Activated naive CD4-positive, alpha-beta T cell treated with anti-CD3 and anti-CD28 coated beads for 36 hours (primary cell): Measurements from ENCODE around the gene NGEF. TPM values are rescaled to one million over a fixed set of nuclear protein-coding genes. Genes with fewer than 3 reads are reported as not detected.

Source experiments
- CTCF ChIA-PET: fragments of 350-600 bp; sonication (Branson Sonifier 250); formaldehyde crosslinking; loops from one replicate; lab custom pipeline; 2021; ENCODE audit warnings: antibody characterized with exemption; lab: Charles Lee
- DNase-seq: peaks from one replicate; pipeline ENCODE4 v3.0.0-alpha.2; 2020
- H3K27ac Mint-ChIP-seq: one replicate; pipeline ENCODE4 v1.8.0; 2021; ENCODE audit warnings: mild to moderate bottlenecking, mixed read lengths
- H3K27me3 Mint-ChIP-seq: one replicate; pipeline ENCODE4 v1.8.0; 2021; ENCODE audit warnings: low read depth, mixed read lengths
- H3K36me3 Mint-ChIP-seq: one replicate; pipeline ENCODE4 v1.8.0; 2021; ENCODE audit warnings: low read depth, mixed read lengths
- H3K4me1 Mint-ChIP-seq: one replicate; pipeline ENCODE4 v1.8.0; 2021; ENCODE audit warnings: low read depth, mixed read lengths
- H3K4me3 Mint-ChIP-seq: one replicate; pipeline ENCODE4 v1.8.0; 2021; ENCODE audit warnings: mild to moderate bottlenecking, moderate library complexity, mixed read lengths
- H3K9me3 Mint-ChIP-seq: one replicate; pipeline ENCODE4 v1.8.0; 2021; ENCODE audit warnings: mixed read lengths
- intact Hi-C: fragments of 100-400 bp; cut with micrococcal nuclease; formaldehyde crosslinking; loops from one replicate; pipeline ENCODE4 v1.15.1; 2023
- total RNA-seq, 2 experiments: library from RNA; stranded (reverse); gene quantifications; one replicate each; pipeline ENCODE4 v1.2.3, GENCODE V29; 2021

Gene NGEF
- total RNA-seq, 2 experiments from 2014 or later = 0.12 TPM; not detected in 1

DNA sequence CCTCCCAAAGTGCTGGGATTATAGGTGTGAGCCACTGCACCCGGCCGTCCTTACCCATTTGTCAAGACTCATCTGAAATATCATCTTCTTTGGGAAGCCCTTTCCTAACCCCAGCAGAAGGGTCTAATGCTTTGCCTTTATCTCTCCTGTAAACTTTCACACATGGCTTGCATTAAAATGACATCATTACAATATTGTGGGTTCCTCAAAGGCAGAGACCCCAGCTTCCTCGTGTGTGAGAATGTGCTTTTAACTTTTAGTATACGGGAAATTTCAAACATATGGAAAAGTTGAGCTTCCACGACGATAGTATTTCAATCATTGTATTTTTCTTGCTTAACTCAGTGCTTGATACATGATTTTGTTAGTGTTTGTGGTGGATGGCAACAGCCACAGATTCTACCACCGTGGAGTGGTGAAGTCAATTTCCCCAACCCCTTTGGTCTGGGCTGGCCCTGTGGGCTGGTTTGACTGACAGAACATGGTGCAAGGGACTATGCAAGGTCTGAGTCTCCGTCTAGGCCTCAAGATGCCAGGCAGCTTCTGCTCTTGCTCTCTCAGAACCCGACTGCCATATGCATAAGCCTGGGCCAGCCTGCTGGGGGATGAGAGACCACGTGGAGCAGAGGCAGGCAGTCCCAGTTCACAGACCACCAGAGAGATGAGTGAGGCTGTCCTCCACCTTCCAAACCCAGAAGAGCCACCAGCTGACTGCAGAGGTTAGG is 39.9 kb downstream of the NGEF start:
- no peak for DNase-seq
- CTCF ChIA-PET = no interaction called here
- Mint-ChIP-seq H3K36me3 (no peaks in the 10 kb centered on the region), H3K4me3 (no peak overlapping the region), H3K27ac (no peak overlapping the region), H3K9me3 (no peaks in the 10 kb centered on the region), H3K27me3 (no peaks in the 10 kb centered on the region), H3K4me1 (no peaks in the 10 kb centered on the region)
- intact Hi-C loops = no loop called here

- Mint-ChIP-seq H3K36me3 (no peaks in the 10 kb centered on the region), H3K4me1 (no peaks in the 10 kb centered on the region), H3K4me3 (no peak overlapping the region), H3K9me3 (no peaks in the 10 kb centered on the region), H3K27me3 (no peaks in the 10 kb centered on the region), H3K27ac (no peak overlapping the region)
- CTCF ChIA-PET = no interaction called here
- DNase-seq = no peak
- intact Hi-C loops = no loop called here
Measured at GRCh38 chr2:232971744-232972143, 41.3 kb downstream of the NGEF start.

DNA sequence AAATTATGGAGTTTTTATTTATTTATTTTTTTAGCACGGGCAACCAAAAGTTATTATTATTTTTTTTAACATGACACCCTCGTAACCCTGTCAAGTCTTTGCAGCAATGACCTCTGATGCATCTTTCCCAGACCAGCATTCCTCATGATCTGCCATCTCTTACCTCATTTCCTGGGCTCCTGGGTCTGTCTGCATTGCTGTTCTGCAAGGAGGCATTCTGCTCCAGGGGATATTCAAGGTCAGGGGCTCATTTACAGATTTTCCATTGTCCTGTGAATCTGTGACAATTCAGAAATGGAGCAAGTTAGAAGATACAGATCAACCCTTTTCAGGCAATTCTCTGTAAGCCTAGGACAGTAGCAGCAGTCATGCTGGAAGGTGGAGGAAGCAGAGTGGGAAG is 43.0 kb downstream of the NGEF start:
- no peak for DNase-seq
- Mint-ChIP-seq H3K27me3 (no peaks in the 10 kb centered on the region), H3K27ac (no peak overlapping the region), H3K4me3 (no peak overlapping the region), H3K36me3 (no peaks in the 10 kb centered on the region), H3K9me3 (peaks cover 3% of the 10 kb centered on the region), H3K4me1 (no peaks in the 10 kb centered on the region)
- CTCF ChIA-PET = no interaction called here
- intact Hi-C loops = no loop called here

GRCh38 chr2:232967474-232967873 is 45.6 kb downstream of the NGEF start:
- no peak overlapping the region for H3K27ac Mint-ChIP-seq
- H3K4me1 Mint-ChIP-seq = no peaks in the 10 kb centered on the region
- intact Hi-C loops = no loop called here
- H3K36me3 Mint-ChIP-seq = no peaks in the 10 kb centered on the region
- H3K4me3 Mint-ChIP-seq = no peak overlapping the region
- no peak for DNase-seq
- no peaks in the 10 kb centered on the region for H3K27me3 Mint-ChIP-seq
- peaks cover 3% of the 10 kb centered on the region for H3K9me3 Mint-ChIP-seq
- CTCF ChIA-PET = no interaction called here

DNA sequence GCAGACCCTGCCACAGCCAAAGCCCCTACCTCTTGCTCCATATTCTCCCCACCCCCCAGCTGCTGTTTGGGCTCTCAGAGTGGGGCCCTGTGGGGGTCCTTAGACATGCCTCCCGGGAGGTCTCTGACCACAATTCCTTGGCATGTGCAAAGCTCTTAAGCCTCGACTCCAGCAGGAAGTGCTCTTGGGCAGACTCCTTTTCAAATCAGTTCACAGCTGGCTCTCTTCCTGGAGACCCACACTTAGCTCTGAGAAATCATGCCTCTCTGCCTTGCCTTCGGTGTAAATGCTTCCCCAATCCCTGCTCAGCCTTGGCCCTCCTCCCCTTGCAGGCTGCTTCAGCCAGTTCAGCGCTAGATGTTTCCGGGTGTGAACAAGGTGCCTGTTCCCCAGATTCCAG is 46.9 kb downstream of the NGEF start:
- Mint-ChIP-seq H3K27me3 (no peaks in the 10 kb centered on the region), H3K36me3 (no peaks in the 10 kb centered on the region), H3K27ac (no peak overlapping the region), H3K4me1 (no peaks in the 10 kb centered on the region), H3K4me3 (no peak overlapping the region), H3K9me3 (peaks cover 6% of the 10 kb centered on the region)
- intact Hi-C loops = no loop called here
- no peak for DNase-seq
- CTCF ChIA-PET = no interaction called here

DNA sequence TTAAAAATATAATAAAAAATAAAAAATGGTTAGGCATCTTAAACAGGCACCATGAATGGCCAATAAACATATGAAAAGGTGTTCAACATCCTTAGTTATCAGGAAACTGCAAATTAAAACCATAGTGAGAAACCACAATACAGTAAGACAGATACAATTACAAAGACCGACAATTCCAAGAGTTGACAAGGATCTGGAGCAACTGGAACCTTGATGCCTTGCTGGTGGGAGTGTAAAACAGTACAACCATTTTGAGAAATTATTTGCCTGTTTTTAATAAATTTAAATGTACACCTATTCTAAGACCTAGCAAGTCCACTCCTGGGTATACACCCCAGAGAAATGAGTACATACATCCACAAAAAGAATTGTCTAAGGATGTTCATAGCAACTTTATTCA is 49.1 kb downstream of the NGEF start:
- CTCF ChIA-PET = no interaction called here
- intact Hi-C loops = no loop called here

GRCh38 chr2:232960862-232961261 is 52.2 kb downstream of the NGEF start:
- DNase-seq = no peak
- no peaks in the 10 kb centered on the region for H3K27me3 Mint-ChIP-seq
- no peak overlapping the region for H3K4me3 Mint-ChIP-seq
- H3K4me1 Mint-ChIP-seq = no peaks in the 10 kb centered on the region
- intact Hi-C loops = no loop called here
- CTCF ChIA-PET = no interaction called here
- no peak overlapping the region for H3K27ac Mint-ChIP-seq
- H3K36me3 Mint-ChIP-seq = no peaks in the 10 kb centered on the region
- H3K9me3 Mint-ChIP-seq = peaks cover 5% of the 10 kb centered on the region

More for the DNA sequence above, 49.1 kb downstream of the NGEF start:
- no peak overlapping the region for H3K27ac Mint-ChIP-seq
- H3K9me3 Mint-ChIP-seq = peaks cover 7% of the 10 kb centered on the region
- DNase-seq = no peak
- no peaks in the 10 kb centered on the region for H3K36me3 Mint-ChIP-seq
- no peak overlapping the region for H3K4me3 Mint-ChIP-seq
- no peaks in the 10 kb centered on the region for H3K27me3 Mint-ChIP-seq
- H3K4me1 Mint-ChIP-seq = no peaks in the 10 kb centered on the region

DNA sequence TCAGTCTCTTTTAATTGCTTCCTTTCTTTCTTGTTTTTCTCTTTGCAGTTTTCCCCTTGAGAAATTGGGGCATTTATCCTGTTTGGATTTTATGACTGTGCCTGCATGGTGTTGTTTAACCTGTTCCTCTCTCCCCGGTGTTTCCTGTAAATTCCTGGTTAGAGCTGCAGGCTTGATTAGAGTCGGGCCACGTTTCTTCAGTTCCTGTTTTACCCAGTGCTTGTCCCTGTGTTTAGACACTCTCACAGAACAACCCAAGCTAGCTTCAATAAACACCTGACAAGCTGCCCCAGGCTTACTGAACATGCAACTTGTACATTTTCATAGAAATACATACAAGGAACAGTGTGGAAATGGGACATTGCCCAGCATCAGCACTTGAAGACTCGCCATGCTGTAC is 53.9 kb downstream of the NGEF start:
- Mint-ChIP-seq H3K4me3 (no peak overlapping the region), H3K36me3 (no peaks in the 10 kb centered on the region), H3K4me1 (no peaks in the 10 kb centered on the region), H3K9me3 (peaks cover 5% of the 10 kb centered on the region), H3K27ac (no peak overlapping the region), H3K27me3 (no peaks in the 10 kb centered on the region)
- DNase-seq = no peak
- CTCF ChIA-PET = no interaction called here
- intact Hi-C loops = no loop called here

GRCh38 chr2:232957657-232958090 is 55.4 kb downstream of the NGEF start:
- Mint-ChIP-seq H3K4me1 (no peaks in the 10 kb centered on the region), H3K4me3 (no peak overlapping the region), H3K9me3 (peaks cover 5% of the 10 kb centered on the region), H3K36me3 (no peaks in the 10 kb centered on the region), H3K27me3 (no peaks in the 10 kb centered on the region), H3K27ac (no peak overlapping the region)
- intact Hi-C loops = no loop called here
- DNase-seq = no peak
- CTCF ChIA-PET = interaction anchor here (0.6 to 0.9 kb wide), 2 partner anchors 15 to 783 kb away, joined by 3 read pairs; no protein-coding TSS in a partner anchor

DNA sequence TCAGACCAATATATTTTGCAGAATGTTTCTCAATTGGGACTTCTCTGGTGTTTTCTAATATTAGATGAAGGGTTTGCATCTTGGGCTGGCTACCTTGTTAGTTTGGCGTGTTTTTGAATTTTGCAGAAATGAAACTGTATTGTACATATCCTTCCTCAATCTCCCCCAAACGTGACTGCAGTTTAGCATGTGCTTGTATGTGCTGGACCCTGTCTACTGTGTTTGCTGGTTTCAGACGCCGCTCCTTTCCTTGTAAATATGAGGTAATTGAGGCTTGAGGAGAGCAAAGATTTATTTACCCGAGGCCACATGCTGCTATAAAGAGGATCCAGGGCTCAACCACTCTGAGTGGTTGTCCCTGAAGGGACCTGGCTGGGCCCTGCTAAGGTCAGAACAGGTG is 57.2 kb downstream of the NGEF start:
- intact Hi-C loops = no loop called here
- Mint-ChIP-seq H3K9me3 (peaks cover under 1% of the 10 kb centered on the region), H3K27ac (no peak overlapping the region), H3K36me3 (no peaks in the 10 kb centered on the region), H3K4me3 (no peak overlapping the region), H3K27me3 (no peaks in the 10 kb centered on the region), H3K4me1 (no peaks in the 10 kb centered on the region)
- DNase-seq = no peak
- CTCF ChIA-PET = interaction anchor here (1.7 kb wide), 1 partner anchor 98 kb away, joined by 5 read pairs; no protein-coding TSS in a partner anchor

GRCh38 chr2:232954691-232955090 is 58.4 kb downstream of the NGEF start:
- no peaks in the 10 kb centered on the region for H3K9me3 Mint-ChIP-seq
- CTCF ChIA-PET = interaction anchor here (0.6 to 1.7 kb wide), 3 partner anchors 99 to 664 kb away, joined by 3 to 5 read pairs (median 3); no protein-coding TSS in a partner anchor
- H3K4me3 Mint-ChIP-seq = no peak overlapping the region
- intact Hi-C loops = no loop called here
- no peak overlapping the region for H3K27ac Mint-ChIP-seq
- H3K36me3 Mint-ChIP-seq = no peaks in the 10 kb centered on the region
- no peaks in the 10 kb centered on the region for H3K27me3 Mint-ChIP-seq
- no peak for DNase-seq
- H3K4me1 Mint-ChIP-seq = no peaks in the 10 kb centered on the region

GRCh38 chr2:232951891-232952290 is 61.2 kb downstream of the NGEF start:
- CTCF ChIA-PET = no interaction called here
- Mint-ChIP-seq H3K4me1 (no peaks in the 10 kb centered on the region), H3K27me3 (no peaks in the 10 kb centered on the region), H3K9me3 (no peaks in the 10 kb centered on the region), H3K27ac (no peak overlapping the region), H3K36me3 (no peaks in the 10 kb centered on the region), H3K4me3 (no peak overlapping the region)
- intact Hi-C loops = no loop called here
- DNase-seq = no peak

- intact Hi-C loops = no loop called here
- no peak overlapping the region for H3K27ac Mint-ChIP-seq
- H3K27me3 Mint-ChIP-seq = no peaks in the 10 kb centered on the region
- no peaks in the 10 kb centered on the region for H3K4me1 Mint-ChIP-seq
- H3K9me3 Mint-ChIP-seq = no peaks in the 10 kb centered on the region
- DNase-seq = no peak
- CTCF ChIA-PET = no interaction called here
- H3K4me3 Mint-ChIP-seq = no peak overlapping the region
- no peaks in the 10 kb centered on the region for H3K36me3 Mint-ChIP-seq
Measured at GRCh38 chr2:232951181-232951580, 61.9 kb downstream of the NGEF start.
